Measurements from ENCODE around the gene TCP10L. TPM values are rescaled to one million over a fixed set of nuclear protein-coding genes. Genes with fewer than 3 reads are reported as not detected.

TCP10L gene
- total and polyA plus RNA-seq, 3 donors from 2014 or later: 81.3 to 350 (median 107) TPM

- H3K36me3 ChIP-seq (ENCODE audit: low read depth, missing control alignments): no peaks in the 10 kb centered on the region
- H3K4me3 ChIP-seq: no peak overlapping the region
- no peak overlapping the region for H3K27ac ChIP-seq
- WGBS, 2 donors: 93 to 96% methylated on average over 11 to 13 of the region's 13 CpGs
- no peaks in the 10 kb centered on the region for H3K27me3 ChIP-seq
- no peaks in the 10 kb centered on the region for H3K9me3 ChIP-seq
- intact Hi-C loops (cut with DNase I; ENCODE audit: low total_unique reads): no loop called here
- H3K4me1 ChIP-seq: no peaks in the 10 kb centered on the region
- DNase-seq: no peak
- TF ChIP-seq CTCF (IDR thresholded peaks at IDR 0.05) (no peak), POLR2A (IDR thresholded peaks at IDR 0.05) (no peak)
Observed at GRCh38 chr21:32581732-32582131, 3.6 kb downstream of the TCP10L start.

- 93 to 99% methylated on average over 13 of the region's 13 CpGs for WGBS, 2 donors
- Histone ChIP-seq H3K4me1 (no peaks in the 10 kb centered on the region), H3K4me3 (no peak overlapping the region), H3K36me3 (ENCODE audit: low read depth, missing control alignments) (no peaks in the 10 kb centered on the region), H3K27ac (no peak overlapping the region), H3K27me3 (no peaks in the 10 kb centered on the region), H3K9me3 (no peaks in the 10 kb centered on the region)
- TF ChIP-seq POLR2A (IDR thresholded peaks at IDR 0.05) (no peak), CTCF (IDR thresholded peaks at IDR 0.05) (no peak)
- no peak for DNase-seq
- intact Hi-C loops (cut with DNase I; ENCODE audit: low total_unique reads): no loop called here
Observed at GRCh38 chr21:32580949-32581348, 4.4 kb downstream of the TCP10L start.

GRCh38 chr21:32578107-32578691 is 7.1 kb downstream of the TCP10L start:
- Histone ChIP-seq H3K4me1 (no peaks in the 10 kb centered on the region), H3K27ac (no peak overlapping the region), H3K9me3 (no peaks in the 10 kb centered on the region), H3K36me3 (ENCODE audit: low read depth, missing control alignments) (no peaks in the 10 kb centered on the region), H3K27me3 (no peaks in the 10 kb centered on the region), H3K4me3 (no peak overlapping the region)
- 69 to 81% methylated on average over 4 to 15 of the region's 15 CpGs for WGBS, 2 donors
- intact Hi-C loops (cut with DNase I; ENCODE audit: low total_unique reads): no loop called here
- DNase-seq: no peak
- no peak for TF ChIP-seq CTCF (IDR thresholded peaks at IDR 0.05)
- no peak for TF ChIP-seq POLR2A (IDR thresholded peaks at IDR 0.05)

- DNase-seq: no peak
- H3K4me3 ChIP-seq: no peak overlapping the region
- WGBS, 2 donors: 89 to 95% methylated on average over 11 of the region's 11 CpGs
- no peak for TF ChIP-seq CTCF (IDR thresholded peaks at IDR 0.05)
- TF ChIP-seq POLR2A (IDR thresholded peaks at IDR 0.05): no peak
- intact Hi-C loops (cut with DNase I; ENCODE audit: low total_unique reads): no loop called here
- no peaks in the 10 kb centered on the region for H3K36me3 ChIP-seq (ENCODE audit: low read depth, missing control alignments)
- H3K9me3 ChIP-seq: no peaks in the 10 kb centered on the region
- H3K27me3 ChIP-seq: no peaks in the 10 kb centered on the region
- no peak overlapping the region for H3K27ac ChIP-seq
- no peaks in the 10 kb centered on the region for H3K4me1 ChIP-seq
Observed at GRCh38 chr21:32576011-32576410, 9.3 kb downstream of the TCP10L start.
